Neural cell (in vitro differentiated cells): ENCODE measurements around the gene RIBC1. TPM values are rescaled to one million over a fixed set of nuclear protein-coding genes. Genes with fewer than 3 reads are reported as not detected.

Experiments used
- H2AFZ ChIP-seq: fragments of 200-600, 300-800 bp; sonication (generic), shearing (Covaris generic); 2 replicates; pipeline ENCODE4 v1.6.0; 2014; ENCODE audit warnings: low read depth, mild to moderate bottlenecking, antibody characterized with exemption, low read length, moderate library complexity
- H3F3A ChIP-seq: fragments of 200-600 bp; shearing (Covaris generic); 2 replicates; pipeline ENCODE4 v1.6.1; 2016; ENCODE audit warnings: mild to moderate bottlenecking, moderate library complexity, mixed read lengths, antibody characterized with exemption, low read length; ENCODE audit not compliant: insufficient read depth, poor library complexity, severe bottlenecking
- H3K27ac ChIP-seq: fragments of 200-600, 300-800 bp; sonication (generic), shearing (Covaris generic); 2 replicates; pipeline ENCODE4 v1.5.1; 2014; ENCODE audit warnings: mild to moderate bottlenecking, low read length, moderate library complexity
- H3K27me3 ChIP-seq: fragments of 300-800, 200-600 bp; sonication (generic), shearing (Covaris generic); 2 replicates; pipeline ENCODE4 v1.6.0; 2014; ENCODE audit warnings: mild to moderate bottlenecking, low read depth, low read length, moderate library complexity; ENCODE audit not compliant: insufficient read depth
- H3K36me3 ChIP-seq: fragments of 300-800, 200-600 bp; sonication (generic), shearing (Covaris generic); 2 replicates; pipeline ENCODE4 v1.5.1; 2014; ENCODE audit warnings: mild to moderate bottlenecking, antibody characterized with exemption, low read length, moderate library complexity; ENCODE audit not compliant: insufficient read depth
- H3K4me2 ChIP-seq: fragments of 300-800, 200-600 bp; sonication (generic), shearing (Covaris generic); 2 replicates; pipeline ENCODE4 v1.6.0; 2014; ENCODE audit warnings: mild to moderate bottlenecking, low read length
- H3K4me3 ChIP-seq: fragments of 300-800, 200-600 bp; sonication (generic), shearing (Covaris generic); 2 replicates; pipeline ENCODE4 v1.5.1; 2014; ENCODE audit warnings: mild to moderate bottlenecking, low read length, moderate library complexity
- H3K79me2 ChIP-seq: fragments of 200-600 bp; shearing (Covaris generic); replicated peaks from 2 replicates; pipeline ENCODE4 v1.6.0; 2014; ENCODE audit warnings: mild to moderate bottlenecking, low read length, moderate library complexity; ENCODE audit not compliant: insufficient read depth
- H3K9ac ChIP-seq: fragments of 300-800, 200-600 bp; sonication (generic), shearing (Covaris generic); 2 replicates; pipeline ENCODE4 v1.6.1; 2016; ENCODE audit warnings: mild to moderate bottlenecking, low read length, mixed read lengths
- H3K9me2 ChIP-seq: fragments of 200-600 bp; shearing (Covaris generic); 2 replicates; pipeline ENCODE4 v1.6.1; 2016; ENCODE audit warnings: mild to moderate bottlenecking, low read length, mixed read lengths; ENCODE audit not compliant: insufficient read depth
- H3K9me3 ChIP-seq: fragments of 200-600, 300-800 bp; sonication (generic), shearing (Covaris generic); 2 replicates; pipeline ENCODE4 v1.6.1; 2016; ENCODE audit warnings: mild to moderate bottlenecking, mixed run types, low read length, moderate library complexity, mixed read lengths
- H4K20me1 ChIP-seq: fragments of 200-600 bp; shearing (Covaris generic); 2 replicates; pipeline ENCODE4 v1.6.1; 2016; ENCODE audit warnings: mild to moderate bottlenecking, mixed run types; ENCODE audit not compliant: insufficient read depth
- CTCF ChIP-seq: fragments of 450-650 bp; IDR thresholded peaks from 2 replicates; pipeline ENCODE4 v1.5.1; 2014; ENCODE audit warnings: antibody characterized with exemption, mild to moderate bottlenecking, moderate library complexity; ENCODE audit not compliant: poor library complexity, severe bottlenecking
- EP300 ChIP-seq: fragments of 450-650 bp; conservative IDR thresholded peaks from 2 replicates; pipeline ENCODE4 v1.6.1; 2014; ENCODE audit warnings: antibody characterized with exemption, mild to moderate bottlenecking, moderate library complexity; ENCODE audit not compliant: poor library complexity, severe bottlenecking
- EZH2 ChIP-seq: fragments of 200-600, 300-800 bp; shearing (Covaris generic), sonication (generic); IDR thresholded peaks from 2 replicates; pipeline ENCODE4 v1.6.1; 2014; ENCODE audit warnings: antibody characterized with exemption, low read length, borderline replicate concordance, mild to moderate bottlenecking; ENCODE audit not compliant: insufficient read depth, poor library complexity, severe bottlenecking
- MXI1 ChIP-seq: fragments of 450-650 bp; conservative IDR thresholded peaks from 2 replicates; pipeline ENCODE4 v1.6.1; 2014; ENCODE audit warnings: antibody characterized with exemption, mild to moderate bottlenecking; ENCODE audit not compliant: poor library complexity, severe bottlenecking
- POLR2AphosphoS5 ChIP-seq: IDR thresholded peaks from 2 replicates; pipeline ENCODE4 v1.6.1; 2012
- RAD21 ChIP-seq: fragments of 450-650 bp; conservative IDR thresholded peaks from 2 replicates; pipeline ENCODE4 v1.6.1; 2014; ENCODE audit warnings: antibody characterized with exemption, mild to moderate bottlenecking, moderate library complexity
- REST ChIP-seq: IDR thresholded peaks from 2 replicates; pipeline ENCODE4 v1.6.1; 2012; ENCODE audit warnings: borderline replicate concordance
- SMC3 ChIP-seq: fragments of 450-650 bp; conservative IDR thresholded peaks from 2 replicates; pipeline ENCODE4 v1.6.1; 2014; ENCODE audit warnings: antibody characterized with exemption, mild to moderate bottlenecking, moderate library complexity; ENCODE audit not compliant: poor library complexity
- TAF1 ChIP-seq: IDR thresholded peaks from 2 replicates; pipeline ENCODE4 v1.6.1; 2012; ENCODE audit warnings: low read depth
- polyA plus RNA-seq: library from polyadenylated mRNA; depleted of rRNA; stranded (reverse); fragments of >200 nt; gene quantifications from 2 replicates; pipeline ENCODE4 v1.2.3, GENCODE V29; 2014

RIBC1 gene
- polyA plus RNA-seq, 1 donor from 2014 or later, result 0.84 TPM

- H3K9ac ChIP-seq, result no peak overlapping the region
- no peaks in the 10 kb centered on the region for H4K20me1 ChIP-seq
- no peaks in the 10 kb centered on the region for H3K9me2 ChIP-seq
- TF ChIP-seq RAD21 (no peak), POLR2AphosphoS5 (no peak), TAF1 (no peak), REST (no peak), CTCF (no peak), SMC3 (no peak)
- H3K27ac ChIP-seq, result no peak overlapping the region
- H3K4me2 ChIP-seq, result no peak overlapping the region
- H3K4me3 ChIP-seq, result no peak overlapping the region
- H3K36me3 ChIP-seq, result no peaks in the 10 kb centered on the region
- no peaks in the 10 kb centered on the region for H3K9me3 ChIP-seq
- no peaks in the 10 kb centered on the region for H3F3A ChIP-seq
- H3K27me3 ChIP-seq, result no peaks in the 10 kb centered on the region
- H2AFZ ChIP-seq, result no peak overlapping the region
- H3K79me2 ChIP-seq, result no peaks in the 10 kb centered on the region
Observed at GRCh38 chrX:53374222-53374820, 48.4 kb upstream of the RIBC1 start.

GRCh38 chrX:53374923-53375322, 47.8 kb upstream of the RIBC1 start:
- Histone ChIP-seq H3K4me2 (no peak overlapping the region), H3F3A (no peaks in the 10 kb centered on the region), H3K27me3 (no peaks in the 10 kb centered on the region), H3K79me2 (no peaks in the 10 kb centered on the region), H3K9ac (no peak overlapping the region), H3K36me3 (no peaks in the 10 kb centered on the region), H3K27ac (no peak overlapping the region), H4K20me1 (no peaks in the 10 kb centered on the region), H2AFZ (no peak overlapping the region), H3K9me3 (no peaks in the 10 kb centered on the region), H3K9me2 (no peaks in the 10 kb centered on the region), H3K4me3 (no peak overlapping the region)
- no peak for TF ChIP-seq MXI1
- TF ChIP-seq POLR2AphosphoS5, result no peak
- TF ChIP-seq EP300, result no peak
- TF ChIP-seq REST, result no peak
- TF ChIP-seq RAD21, result no peak
- no peak for TF ChIP-seq SMC3
- TF ChIP-seq TAF1, result no peak
- TF ChIP-seq EZH2, result no peak
- TF ChIP-seq CTCF, result no peak
